NCI-H526 treated with DMSO at 0.1 percent for 48 hours (cell line): Measurements from ENCODE around the gene GDI2.
"Not testable (repeated sequence)": the region's sequence is repeated elsewhere in the genome, so short reads cannot be mapped to it uniquely, and the experiment has no call there.

Experiments used
- DNase-seq: peaks from one replicate; lab custom pipeline; 2025; lab: John Stamatoyannopoulos, UW

Gene GDI2

GRCh38 chr10:5827841-5828240, 14.6 kb upstream of the GDI2 start:
- no peak for DNase-seq

DNA sequence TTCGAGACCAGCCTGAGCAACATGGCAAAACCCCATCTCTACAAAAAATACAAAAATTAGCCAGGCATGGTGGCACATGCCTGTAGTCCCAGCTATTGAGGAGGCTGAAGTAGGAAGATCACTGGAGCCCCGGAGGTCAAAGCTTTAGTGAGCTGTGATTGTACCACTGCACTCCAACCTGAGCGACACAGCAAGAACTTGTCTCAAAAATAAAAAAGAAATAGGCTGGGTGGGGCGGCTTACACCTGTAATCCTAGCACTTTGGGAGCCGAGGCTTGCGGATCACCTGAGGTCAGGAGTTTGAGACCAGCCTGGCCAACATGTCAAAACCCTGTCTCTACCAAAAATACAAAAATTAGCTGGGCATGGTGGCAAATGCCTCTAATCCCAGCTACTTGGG, 13.3 kb upstream of the GDI2 start:
- not testable (repeated sequence) for DNase-seq

DNA sequence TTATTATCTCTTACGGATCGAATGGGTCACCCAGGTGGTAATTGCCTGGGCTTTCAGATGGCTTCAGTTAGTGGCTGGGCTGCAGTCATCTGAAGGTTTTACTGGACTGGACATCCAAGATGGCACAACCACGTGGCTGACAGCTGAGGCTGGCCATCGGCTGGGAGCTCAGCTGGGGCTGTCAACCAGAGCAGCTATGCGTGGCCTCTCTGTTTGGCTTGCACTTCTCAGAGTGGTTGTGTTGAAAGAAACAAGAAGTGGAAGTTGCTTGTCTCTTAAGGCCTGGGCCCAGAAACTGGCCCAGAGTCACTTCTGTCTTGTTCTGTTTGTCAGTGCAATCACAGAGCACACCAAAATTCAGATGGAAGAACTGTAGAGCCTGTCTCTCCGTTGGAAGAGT, 5.7 kb upstream of the GDI2 start:
- no peak for DNase-seq

DNA sequence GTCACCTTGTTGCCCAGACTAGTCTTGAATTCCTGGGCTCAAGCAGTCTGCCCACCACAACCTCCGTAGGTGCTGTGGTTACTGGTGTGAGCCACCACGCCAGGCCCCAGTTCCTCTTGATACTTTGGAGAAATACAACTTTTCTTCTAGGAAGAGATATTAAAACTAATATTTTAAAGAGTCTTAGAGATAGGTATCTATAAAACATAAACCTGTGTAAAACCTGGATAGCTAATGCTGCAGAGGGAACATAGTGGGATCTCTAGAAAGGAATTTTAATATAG, 4.8 kb upstream of the GDI2 start:
- no peak for DNase-seq

DNA sequence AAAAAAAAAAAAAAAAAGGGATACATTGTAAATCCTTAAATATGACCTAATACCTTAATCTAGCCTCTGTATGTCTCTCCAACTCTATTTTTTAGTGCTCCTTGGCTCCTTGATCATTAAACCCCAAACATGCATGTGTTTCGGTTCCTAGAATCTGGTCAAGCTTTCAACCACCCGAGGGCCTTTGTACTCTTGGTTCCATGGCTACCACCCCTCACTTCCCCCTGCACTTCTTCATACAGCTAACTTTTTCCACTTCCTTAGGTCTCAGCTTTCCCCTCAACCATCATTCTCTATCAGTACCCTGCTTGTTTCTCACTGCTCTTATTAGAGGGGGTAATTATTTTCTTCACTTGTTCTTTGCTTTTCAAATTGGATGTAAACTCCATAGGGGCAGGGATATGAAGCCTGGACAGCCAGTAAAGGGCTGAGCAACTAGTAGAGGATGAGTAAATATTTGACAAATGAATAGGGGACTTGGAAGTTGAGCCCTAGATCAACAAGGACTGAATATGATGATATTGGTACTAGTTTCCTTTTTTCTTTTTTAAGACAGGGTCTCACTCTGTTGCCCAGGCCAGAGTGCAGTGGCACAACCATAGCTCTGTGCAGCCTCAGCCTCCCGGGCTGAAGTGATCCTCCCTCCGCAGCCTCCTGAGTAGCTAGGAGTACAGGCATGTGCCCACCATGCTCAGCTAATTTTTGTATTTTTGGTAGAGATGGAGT, 4.3 kb upstream of the GDI2 start:
- no peak for DNase-seq

- DNase-seq: no peak
Observed at GRCh38 chr10:5816170-5816569, 2.9 kb upstream of the GDI2 start.

- peak; percentile 48 for DNase-seq
Observed at GRCh38 chr10:5814110-5815107, 1.2 kb upstream of the GDI2 start.

DNA sequence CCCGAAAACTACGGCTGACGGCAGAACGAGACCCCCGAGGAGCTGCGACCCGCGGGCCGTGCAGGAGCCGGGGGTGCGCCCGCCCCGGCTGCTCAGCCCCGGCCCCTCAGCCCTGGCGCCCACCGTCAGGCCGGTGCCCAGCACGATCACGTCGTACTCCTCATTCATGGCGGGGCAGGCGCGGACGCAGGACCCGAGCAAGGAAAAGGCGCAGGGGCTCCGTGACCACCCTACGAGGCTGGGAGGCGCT, 218 bp downstream of the GDI2 start:
- no peak for DNase-seq

DNA sequence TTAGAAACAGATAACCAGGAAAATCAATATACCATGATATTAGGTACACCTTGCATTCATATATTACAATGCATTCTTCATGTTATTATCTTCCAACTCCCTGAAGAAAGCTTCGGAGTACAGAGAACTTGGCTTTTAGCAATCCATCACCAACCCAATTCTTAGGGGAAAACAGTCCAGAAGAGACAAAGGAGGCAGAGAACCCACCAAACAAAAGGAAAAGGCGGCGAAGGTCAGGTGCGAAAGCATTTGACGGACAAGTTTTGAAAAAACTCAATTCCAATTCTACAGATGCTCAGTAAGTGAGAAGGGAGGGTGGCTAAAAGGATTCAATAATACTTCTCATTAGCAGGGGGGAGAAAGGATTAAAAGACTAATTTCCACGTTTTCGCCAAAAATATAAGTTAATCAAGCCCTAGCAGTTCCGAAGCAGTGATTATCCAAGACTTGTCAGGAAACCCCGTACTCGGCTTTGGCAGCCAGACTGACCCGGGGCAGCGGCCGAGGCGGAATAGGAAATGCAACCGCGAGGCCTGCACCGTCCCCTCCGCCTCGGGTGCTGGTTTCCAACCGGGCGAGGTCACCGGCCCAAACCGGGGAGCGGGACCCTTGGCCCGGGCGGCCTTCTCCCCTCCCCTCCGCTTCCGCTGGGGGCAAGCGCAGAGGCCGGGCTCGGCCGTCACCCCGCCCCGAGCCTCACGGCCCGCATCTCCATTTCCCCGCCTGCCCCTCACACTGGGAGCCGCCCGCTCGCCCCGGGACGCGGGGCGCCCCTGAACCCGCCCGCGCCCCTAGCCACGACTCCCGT, 747 bp downstream of the GDI2 start:
- DNase-seq: peak; percentile 4

GRCh38 chr10:5811387-5811821, 1.8 kb downstream of the GDI2 start:
- DNase-seq: no peak

DNA sequence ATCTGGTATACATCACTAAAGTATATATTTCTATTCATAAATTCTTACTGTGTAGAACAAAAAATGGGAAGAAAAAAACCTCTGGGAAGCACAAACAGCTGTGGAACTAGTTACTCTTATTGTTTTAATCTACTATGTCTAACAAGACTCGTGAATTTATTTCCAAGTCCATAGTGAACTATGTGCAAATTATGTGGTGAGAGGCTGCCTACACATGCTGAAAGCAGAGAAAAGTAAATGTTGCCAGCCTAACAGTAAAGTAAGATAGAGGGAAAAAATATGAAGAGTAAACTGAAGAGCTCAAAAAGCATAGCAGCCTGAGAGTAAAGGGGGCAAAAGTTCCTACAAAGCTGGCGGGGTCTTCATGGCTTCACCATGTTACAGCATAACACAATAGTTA, 3.0 kb downstream of the GDI2 start:
- no peak for DNase-seq

- DNase-seq: no peak
Observed at GRCh38 chr10:5809527-5810154, 3.6 kb downstream of the GDI2 start.

DNA sequence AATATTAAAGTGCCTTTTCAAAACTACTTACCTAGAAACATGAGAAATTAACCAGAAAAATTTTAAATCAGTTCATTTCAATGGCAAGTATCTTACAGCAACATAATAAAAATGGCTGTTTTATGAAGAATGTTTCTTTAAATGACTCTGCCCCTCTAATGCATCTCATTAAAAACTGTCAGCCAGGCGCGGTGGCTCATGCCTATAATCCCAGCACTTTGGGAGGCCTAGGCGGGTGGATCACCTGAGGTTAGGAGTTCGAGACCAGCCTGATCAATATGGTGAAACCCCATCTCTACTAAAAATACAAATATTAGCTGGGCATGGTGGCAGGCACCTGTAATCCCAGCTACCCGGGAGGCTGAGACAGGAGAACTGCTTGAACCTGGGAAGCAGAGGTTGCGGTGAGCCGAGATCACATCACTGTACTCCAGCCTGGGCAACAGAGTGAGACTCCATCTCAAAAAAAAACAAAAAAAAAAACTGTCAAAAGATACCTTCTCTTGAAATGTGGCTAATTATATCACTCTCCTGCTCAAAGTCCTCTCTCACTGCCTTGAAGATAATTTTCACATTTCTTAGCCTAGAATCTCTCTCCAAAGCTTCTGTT, 4.3 kb downstream of the GDI2 start:
- not testable (repeated sequence) for DNase-seq

GRCh38 chr10:5806745-5807144, 6.5 kb downstream of the GDI2 start:
- DNase-seq: no peak

- no peak for DNase-seq
Observed at GRCh38 chr10:5805711-5806110, 7.5 kb downstream of the GDI2 start.

GRCh38 chr10:5805260-5805659, 8.0 kb downstream of the GDI2 start:
- no peak for DNase-seq

DNA sequence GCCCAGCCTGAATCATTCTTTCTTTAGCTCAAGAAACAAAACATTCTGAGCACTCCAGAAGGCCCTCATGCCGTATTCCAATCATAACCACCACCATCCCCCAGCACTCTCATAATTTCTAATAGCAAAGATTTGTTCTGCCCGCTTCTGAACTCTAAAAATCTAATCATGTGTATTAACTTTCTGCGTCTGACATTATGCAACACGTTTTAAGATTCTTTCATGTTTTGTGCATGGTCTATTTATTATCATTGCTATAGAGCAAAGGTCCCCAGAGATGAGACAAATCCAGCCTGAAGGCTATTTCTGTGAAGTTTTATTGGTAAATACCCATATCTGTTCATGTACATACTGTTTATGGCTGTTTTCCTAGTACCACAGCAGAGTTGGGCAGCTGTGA, 8.8 kb downstream of the GDI2 start:
- DNase-seq: no peak

- no peak for DNase-seq
Observed at GRCh38 chr10:5800782-5801181, 12.5 kb downstream of the GDI2 start.

DNA sequence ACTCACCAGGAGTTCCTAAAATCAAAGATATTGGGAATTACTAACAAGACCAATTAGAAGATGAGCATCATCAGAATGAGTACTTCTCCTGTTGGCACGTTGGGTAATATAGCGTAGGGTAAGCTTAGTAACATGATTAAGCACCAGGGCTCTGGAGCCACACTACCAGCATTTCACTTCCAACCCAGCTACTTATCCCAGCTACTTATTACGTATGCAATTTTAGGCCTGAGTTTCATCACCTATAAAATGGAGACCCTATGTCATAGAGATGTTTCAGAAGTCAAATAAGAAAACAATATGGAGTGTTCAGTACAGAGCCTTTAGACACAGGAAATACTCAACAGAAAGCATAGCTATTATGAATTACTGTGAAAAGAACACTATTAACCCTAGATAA, 19.0 kb downstream of the GDI2 start:
- DNase-seq: no peak

DNA sequence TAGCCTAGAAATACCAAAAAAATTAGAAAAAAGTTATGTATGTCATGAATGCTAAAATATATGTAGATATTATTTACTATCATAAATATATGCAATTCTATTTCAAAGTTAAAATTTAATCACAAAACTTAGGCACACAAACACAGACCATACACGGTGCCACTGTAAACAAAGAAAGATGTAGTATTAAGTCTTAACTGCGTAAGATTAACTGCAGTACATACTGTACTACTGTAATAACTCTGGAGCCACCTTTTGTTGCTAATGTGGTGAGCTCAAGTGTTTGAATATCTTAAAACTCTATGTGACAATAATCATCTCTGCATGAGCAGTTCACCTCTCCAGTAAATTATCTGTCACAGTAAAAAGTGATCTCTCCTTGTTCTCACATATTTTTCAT, 23.6 kb downstream of the GDI2 start:
- no peak for DNase-seq

DNA sequence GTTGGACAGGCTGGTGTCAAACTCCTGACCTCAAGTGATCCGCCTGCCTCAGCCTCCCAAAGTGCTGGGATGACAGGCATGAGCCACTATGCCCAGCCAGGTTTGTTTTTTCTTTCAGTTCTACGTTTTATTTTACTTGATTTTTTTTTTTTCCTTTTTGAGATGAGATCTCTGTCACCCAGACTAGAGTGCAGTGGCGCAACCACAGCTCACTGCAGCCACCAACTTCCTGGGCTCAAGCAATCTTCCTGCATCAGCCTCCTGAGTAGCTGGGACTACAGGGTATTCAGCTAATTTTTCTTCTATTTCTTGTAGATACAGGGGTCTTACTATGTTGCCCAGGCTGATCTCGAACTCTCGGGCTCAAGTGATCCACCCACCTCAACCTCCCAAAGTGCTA, 24.3 kb downstream of the GDI2 start:
- no peak for DNase-seq

DNA sequence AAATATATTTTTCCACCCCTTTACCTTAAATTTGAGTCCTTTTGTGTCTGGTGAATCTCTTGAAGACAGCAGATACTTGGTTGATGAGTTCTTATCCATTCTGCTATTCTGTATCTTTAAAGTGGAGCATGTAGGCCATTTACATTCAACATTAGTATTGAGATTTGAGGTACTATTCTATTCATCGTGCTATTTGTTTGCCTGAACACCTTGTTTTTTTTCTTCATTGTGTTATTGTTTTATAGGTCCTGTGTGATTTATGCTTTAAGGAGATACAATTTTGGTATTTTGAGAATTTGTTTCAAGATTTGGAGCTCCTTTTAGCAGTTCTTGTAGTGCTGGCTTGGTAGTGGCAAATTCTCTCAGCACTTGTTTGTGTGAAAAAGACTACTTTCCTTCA, 29.9 kb downstream of the GDI2 start:
- no peak for DNase-seq
